ENCODE data around the gene CFAP54. TPM values are rescaled to one million over a fixed set of nuclear protein-coding genes. Genes with fewer than 3 reads are reported as not detected.

The CFAP54 gene
- total RNA-seq, 4 donors from 2014 or later = 2.1 to 4.7 (median 3.6) TPM

DNA sequence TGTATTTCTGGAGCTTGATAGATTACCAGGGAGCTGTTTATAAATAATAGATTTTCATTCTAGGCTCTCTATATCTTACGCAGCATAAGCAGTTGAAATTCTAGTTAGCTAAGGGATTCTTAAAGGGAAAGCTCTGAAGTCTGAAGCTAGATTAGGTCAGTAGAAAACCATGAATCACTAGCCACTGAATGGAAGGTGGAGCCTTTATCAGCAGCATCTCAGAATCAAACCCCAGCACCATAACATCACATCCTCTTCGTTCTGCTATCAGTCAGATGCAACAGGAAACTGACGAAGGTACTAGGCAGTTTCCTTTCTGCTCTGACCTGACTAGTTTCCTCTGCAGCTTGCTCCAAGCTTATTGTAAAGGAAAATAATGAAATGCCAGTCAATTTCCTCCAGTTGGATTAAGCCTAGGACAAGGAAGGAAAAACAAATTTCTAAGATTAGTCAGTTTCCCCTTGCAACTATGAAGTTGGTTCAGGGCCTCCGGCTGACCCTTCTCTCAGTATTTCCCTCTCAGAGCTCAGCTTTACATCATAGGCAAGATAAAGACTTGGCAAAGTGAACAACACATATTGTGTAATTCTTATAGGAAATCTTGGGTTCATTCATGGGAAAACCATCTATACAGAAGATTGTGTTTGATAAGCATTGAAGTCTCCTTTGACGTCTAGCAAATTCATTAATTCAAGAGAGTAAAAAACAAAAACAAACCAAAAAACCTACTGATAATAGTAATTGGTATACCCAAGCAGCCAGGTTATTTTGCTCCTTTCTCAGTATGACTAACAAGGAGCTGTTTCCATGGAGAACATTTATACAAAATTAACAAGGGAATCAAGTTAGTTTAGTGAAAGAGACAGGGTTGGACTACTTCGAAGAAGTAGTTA, 43.4 kb upstream of the CFAP54 start:
- Histone ChIP-seq H3K36me3 (no peaks in the 10 kb centered on the region), H3K4me1 (no peaks in the 10 kb centered on the region), H3K4me3 (no peak overlapping the region), H3K27me3 (no peaks in the 10 kb centered on the region), H3K27ac (peak overlapping the region in 3 of 4 donors; percentile 48 to 53 (median 51)), H3K9me3 (no peaks in the 10 kb centered on the region)
- peak; percentile 87 for ATAC-seq
- TF ChIP-seq EP300 (IDR thresholded peaks at IDR 0.05) (no peak), POLR2A (IDR thresholded peaks at IDR 0.05) (no peak), POLR2AphosphoS5 (IDR thresholded peaks at IDR 0.05) (peak; percentile 33)
- TF ChIP-seq, protein P1, sequence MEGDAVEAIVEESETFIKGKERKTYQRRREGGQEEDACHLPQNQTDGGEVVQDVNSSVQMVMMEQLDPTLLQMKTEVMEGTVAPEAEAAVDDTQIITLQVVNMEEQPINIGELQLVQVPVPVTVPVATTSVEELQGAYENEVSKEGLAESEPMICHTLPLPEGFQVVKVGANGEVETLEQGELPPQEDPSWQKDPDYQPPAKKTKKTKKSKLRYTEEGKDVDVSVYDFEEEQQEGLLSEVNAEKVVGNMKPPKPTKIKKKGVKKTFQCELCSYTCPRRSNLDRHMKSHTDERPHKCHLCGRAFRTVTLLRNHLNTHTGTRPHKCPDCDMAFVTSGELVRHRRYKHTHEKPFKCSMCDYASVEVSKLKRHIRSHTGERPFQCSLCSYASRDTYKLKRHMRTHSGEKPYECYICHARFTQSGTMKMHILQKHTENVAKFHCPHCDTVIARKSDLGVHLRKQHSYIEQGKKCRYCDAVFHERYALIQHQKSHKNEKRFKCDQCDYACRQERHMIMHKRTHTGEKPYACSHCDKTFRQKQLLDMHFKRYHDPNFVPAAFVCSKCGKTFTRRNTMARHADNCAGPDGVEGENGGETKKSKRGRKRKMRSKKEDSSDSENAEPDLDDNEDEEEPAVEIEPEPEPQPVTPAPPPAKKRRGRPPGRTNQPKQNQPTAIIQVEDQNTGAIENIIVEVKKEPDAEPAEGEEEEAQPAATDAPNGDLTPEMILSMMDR (IDR thresholded peaks at IDR 0.05) = no peak
- WGBS, 2 donors (ENCODE audit: low coverage in 1 of 2) = 48 to 57% methylated on average over 6 of the region's 6 CpGs

DNA sequence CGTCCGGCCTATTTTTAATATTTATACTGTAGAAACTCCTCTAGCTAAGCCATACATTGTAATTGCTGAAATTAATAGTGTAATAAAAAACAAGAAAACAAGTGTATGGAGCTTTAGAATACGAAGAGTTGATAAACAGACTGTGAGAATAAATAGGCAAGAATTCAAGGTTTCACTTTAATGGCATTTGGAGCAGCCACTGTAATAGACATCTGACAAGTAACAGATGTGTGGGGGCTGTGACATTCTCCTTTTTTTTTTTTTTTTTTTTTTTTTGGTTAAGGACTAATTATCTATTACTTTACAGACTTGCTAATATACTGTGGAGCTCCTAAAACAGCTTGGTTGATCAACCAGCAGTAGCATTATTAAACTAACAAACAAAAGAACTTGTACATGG, 42.1 kb upstream of the CFAP54 start:
- H3K36me3 ChIP-seq = no peaks in the 10 kb centered on the region
- peak overlapping the region in 1 of 4 donors; percentile 14 for H3K27ac ChIP-seq
- 85 to 89% methylated on average over 3 of the region's 3 CpGs for WGBS, 2 donors (ENCODE audit: low coverage in 1 of 2)
- no peaks in the 10 kb centered on the region for H3K9me3 ChIP-seq
- no peak for ATAC-seq
- no peak for TF ChIP-seq POLR2AphosphoS5 (IDR thresholded peaks at IDR 0.05)
- TF ChIP-seq, protein P1 (IDR thresholded peaks at IDR 0.05) = no peak
- no peak for TF ChIP-seq EP300 (IDR thresholded peaks at IDR 0.05)
- TF ChIP-seq POLR2A (IDR thresholded peaks at IDR 0.05) = no peak
- no peak overlapping the region for H3K4me3 ChIP-seq
- no peaks in the 10 kb centered on the region for H3K27me3 ChIP-seq
- H3K4me1 ChIP-seq = no peaks in the 10 kb centered on the region

DNA sequence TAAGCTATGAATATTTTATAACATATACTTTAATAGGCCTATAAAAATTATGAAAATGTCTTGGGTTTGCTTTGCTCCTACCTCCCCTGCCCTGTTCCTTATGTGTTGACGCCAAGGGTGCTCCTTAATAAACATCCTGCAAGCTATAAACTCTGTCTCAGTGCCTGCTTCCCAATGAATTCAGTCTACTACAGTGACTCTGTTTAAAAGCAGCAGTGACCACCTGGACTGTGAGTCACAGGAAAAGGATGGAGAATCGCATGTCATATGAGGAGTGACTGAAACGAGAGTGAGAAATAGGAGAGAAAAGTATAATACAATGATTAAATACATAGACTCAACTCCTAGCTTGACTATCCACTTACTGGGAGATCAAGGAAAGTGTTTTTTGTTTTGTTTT, 41.1 kb upstream of the CFAP54 start:
- TF ChIP-seq EP300 (IDR thresholded peaks at IDR 0.05) = no peak
- TF ChIP-seq POLR2A (IDR thresholded peaks at IDR 0.05) = no peak
- TF ChIP-seq POLR2AphosphoS5 (IDR thresholded peaks at IDR 0.05) = no peak
- TF ChIP-seq, protein P1 (IDR thresholded peaks at IDR 0.05) = no peak
- WGBS, 2 donors (ENCODE audit: low coverage in 1 of 2) = 68 to 74% methylated on average over 3 of the region's 3 CpGs
- Histone ChIP-seq H3K9me3 (no peaks in the 10 kb centered on the region), H3K27ac (no peak overlapping the region), H3K27me3 (no peaks in the 10 kb centered on the region), H3K4me1 (no peaks in the 10 kb centered on the region), H3K4me3 (no peak overlapping the region), H3K36me3 (no peaks in the 10 kb centered on the region)
- ATAC-seq = no peak

DNA sequence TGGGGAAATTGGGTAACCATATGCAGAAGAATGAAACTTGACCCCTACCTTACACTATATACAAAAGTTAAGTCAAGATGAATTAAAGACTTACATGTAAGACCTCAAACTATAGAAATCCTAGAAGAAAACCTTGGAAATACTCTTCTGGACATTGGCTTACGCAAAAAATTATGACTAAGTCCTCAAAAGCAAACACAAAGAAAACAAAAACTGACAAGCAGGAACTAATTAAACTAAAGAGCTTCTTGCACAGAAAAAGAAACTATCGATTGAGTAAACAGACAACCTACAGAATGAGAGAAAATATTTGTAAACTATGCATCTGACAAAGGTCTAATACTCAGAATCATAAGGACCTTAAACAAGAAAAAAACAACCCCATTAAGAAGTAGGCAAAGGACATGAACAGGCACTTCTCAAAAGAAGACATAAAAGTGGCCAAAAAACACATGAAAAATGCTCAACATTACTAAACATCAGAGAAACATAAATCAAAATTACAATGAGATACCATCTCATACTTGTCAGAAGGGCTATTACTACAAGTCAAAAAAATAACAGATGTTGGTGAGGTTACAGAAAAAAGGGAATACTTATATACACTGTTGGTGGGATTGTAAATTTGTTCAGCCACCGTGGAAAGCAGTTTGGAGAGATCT, 37.0 kb upstream of the CFAP54 start:
- H3K4me1 ChIP-seq = no peaks in the 10 kb centered on the region
- WGBS, 2 donors (ENCODE audit: low coverage in 1 of 2) = 68 to 72% methylated on average over 2 to 3 of the region's 3 CpGs

More for the DNA sequence above, 37.0 kb upstream of the CFAP54 start:
- no peak overlapping the region for H3K27ac ChIP-seq
- H3K27me3 ChIP-seq = no peaks in the 10 kb centered on the region
- no peak for ATAC-seq
- H3K4me3 ChIP-seq = no peak overlapping the region
- H3K36me3 ChIP-seq = no peaks in the 10 kb centered on the region
- no peaks in the 10 kb centered on the region for H3K9me3 ChIP-seq
- no peak for TF ChIP-seq POLR2A (IDR thresholded peaks at IDR 0.05)
- no peak for TF ChIP-seq EP300 (IDR thresholded peaks at IDR 0.05)
- TF ChIP-seq POLR2AphosphoS5 (IDR thresholded peaks at IDR 0.05) = no peak
- TF ChIP-seq, protein P1 (IDR thresholded peaks at IDR 0.05) = no peak
